Astrocyte of the cerebellum (primary cell): ENCODE results near the gene CPNE9.

ENCODE experiments used
- DNase-seq: peaks from one replicate; pipeline ENCODE4 v3.0.0-alpha.2; 2011; ENCODE audit warnings: low read depth
- H3K4me3 ChIP-seq: 2 replicates; pipeline ENCODE4 v1.5.1; 2011; ENCODE audit warnings: mild to moderate bottlenecking, low read depth, low read length, moderate library complexity
- in situ Hi-C: cut with HindIII; loops from 2 replicates; pipeline ENCODE4 v1.10.0; 2017; ENCODE audit warnings: low sequenced_read_pairs
- TF ChIP-seq, protein P1 (sequence below): IDR thresholded peaks from 2 replicates; pipeline ENCODE4 v1.5.1; 2012; ENCODE audit warnings: low read length, low read depth, moderate library complexity, mild to moderate bottlenecking; ENCODE audit errors: missing control alignments

The CPNE9 gene

GRCh38 chr3:9717563-9717962 is 13.9 kb downstream of the CPNE9 start:
- no peak for DNase-seq
- in situ Hi-C loops, result no loop called here
- no peak overlapping the region for H3K4me3 ChIP-seq
- TF ChIP-seq, protein P1, sequence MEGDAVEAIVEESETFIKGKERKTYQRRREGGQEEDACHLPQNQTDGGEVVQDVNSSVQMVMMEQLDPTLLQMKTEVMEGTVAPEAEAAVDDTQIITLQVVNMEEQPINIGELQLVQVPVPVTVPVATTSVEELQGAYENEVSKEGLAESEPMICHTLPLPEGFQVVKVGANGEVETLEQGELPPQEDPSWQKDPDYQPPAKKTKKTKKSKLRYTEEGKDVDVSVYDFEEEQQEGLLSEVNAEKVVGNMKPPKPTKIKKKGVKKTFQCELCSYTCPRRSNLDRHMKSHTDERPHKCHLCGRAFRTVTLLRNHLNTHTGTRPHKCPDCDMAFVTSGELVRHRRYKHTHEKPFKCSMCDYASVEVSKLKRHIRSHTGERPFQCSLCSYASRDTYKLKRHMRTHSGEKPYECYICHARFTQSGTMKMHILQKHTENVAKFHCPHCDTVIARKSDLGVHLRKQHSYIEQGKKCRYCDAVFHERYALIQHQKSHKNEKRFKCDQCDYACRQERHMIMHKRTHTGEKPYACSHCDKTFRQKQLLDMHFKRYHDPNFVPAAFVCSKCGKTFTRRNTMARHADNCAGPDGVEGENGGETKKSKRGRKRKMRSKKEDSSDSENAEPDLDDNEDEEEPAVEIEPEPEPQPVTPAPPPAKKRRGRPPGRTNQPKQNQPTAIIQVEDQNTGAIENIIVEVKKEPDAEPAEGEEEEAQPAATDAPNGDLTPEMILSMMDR, result no peak

DNA sequence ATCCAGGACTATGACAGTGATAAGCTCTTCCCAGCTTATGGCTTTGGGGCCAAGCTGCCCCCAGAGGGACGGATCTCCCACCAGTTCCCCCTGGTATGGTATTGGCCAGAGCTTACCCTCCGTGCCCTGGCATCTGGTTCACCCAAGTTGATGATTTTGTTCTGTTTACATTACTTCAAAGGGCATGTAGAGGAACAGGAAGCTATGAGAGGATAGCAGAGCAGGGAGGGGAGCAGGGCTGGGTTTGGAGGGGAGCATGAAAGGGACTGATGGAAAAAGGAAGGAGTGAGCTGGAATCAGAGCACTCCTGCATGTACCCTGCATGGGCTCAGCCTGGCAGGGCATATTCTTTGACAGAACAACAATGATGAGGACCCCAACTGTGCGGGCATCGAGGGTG is 14.5 kb downstream of the CPNE9 start:
- no peak overlapping the region for H3K4me3 ChIP-seq
- TF ChIP-seq, protein P1, result no peak
- in situ Hi-C loops, result no loop called here
- no peak for DNase-seq

- TF ChIP-seq, protein P1, result no peak
- H3K4me3 ChIP-seq, result no peak overlapping the region
- in situ Hi-C loops, result no loop called here
- DNase-seq, result no peak
These were observed 17.5 kb downstream of the CPNE9 start for GRCh38 chr3:9721015-9721699.

GRCh38 chr3:9721700-9722060 is 18.0 kb downstream of the CPNE9 start:
- in situ Hi-C loops, result no loop called here
- TF ChIP-seq, protein P1, result no peak
- H3K4me3 ChIP-seq, result no peak overlapping the region
- DNase-seq, result no peak

DNA sequence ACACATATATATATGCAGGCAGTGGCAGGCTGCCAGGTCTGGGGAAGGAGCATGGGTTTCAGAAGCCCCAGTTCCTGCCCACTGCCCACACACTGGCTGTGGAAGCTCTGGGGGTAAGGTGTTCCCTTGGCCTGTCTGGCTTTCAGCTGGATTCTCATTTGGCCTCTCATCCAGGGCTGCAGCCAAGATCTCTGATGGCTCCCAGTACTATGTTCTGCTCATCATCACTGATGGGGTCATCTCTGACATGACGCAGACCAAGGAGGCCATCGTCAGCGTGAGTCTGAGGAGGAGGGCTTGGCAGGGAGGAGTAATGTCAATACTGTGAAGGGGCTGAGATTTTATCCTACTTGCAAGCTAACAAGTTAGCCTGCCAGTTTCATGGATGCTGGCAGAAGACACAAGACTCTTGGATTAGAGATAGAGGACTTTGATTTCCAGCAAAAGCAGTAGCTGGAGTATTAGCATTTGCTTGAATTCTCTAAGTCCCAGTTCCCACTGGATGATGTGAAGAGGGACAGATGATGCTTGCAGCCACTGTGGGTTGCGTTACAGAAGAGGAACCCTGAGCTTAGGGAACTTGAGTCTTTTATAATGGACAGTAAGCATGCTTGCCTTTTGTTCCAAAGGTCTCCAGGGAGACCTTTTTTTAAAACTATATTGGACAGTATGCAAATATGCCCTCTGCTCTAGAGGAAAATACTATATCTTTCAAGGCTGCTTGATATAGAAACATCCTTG is 22.3 kb downstream of the CPNE9 start:
- H3K4me3 ChIP-seq, result no peak overlapping the region
- DNase-seq, result no peak
- TF ChIP-seq, protein P1, result no peak
- in situ Hi-C loops, result no loop called here

- in situ Hi-C loops, result no loop called here
- H3K4me3 ChIP-seq, result no peak overlapping the region
- no peak for DNase-seq
- TF ChIP-seq, protein P1, result peak; percentile 8
These were observed 23.5 kb downstream of the CPNE9 start for GRCh38 chr3:9727041-9727595.
